DMS153 treated with DMSO at 0.1 percent for 48 hours (cell line): Measurements from ENCODE around the gene RPUSD3.
"Not testable (repeated sequence)": the region's sequence is repeated elsewhere in the genome, so short reads cannot be mapped to it uniquely, and the experiment has no call there.

Source experiments
- DNase-seq: peaks from one replicate; lab custom pipeline; 2025; ENCODE audit not compliant: unreplicated experiment; lab: John Stamatoyannopoulos, UW

Gene RPUSD3

DNA sequence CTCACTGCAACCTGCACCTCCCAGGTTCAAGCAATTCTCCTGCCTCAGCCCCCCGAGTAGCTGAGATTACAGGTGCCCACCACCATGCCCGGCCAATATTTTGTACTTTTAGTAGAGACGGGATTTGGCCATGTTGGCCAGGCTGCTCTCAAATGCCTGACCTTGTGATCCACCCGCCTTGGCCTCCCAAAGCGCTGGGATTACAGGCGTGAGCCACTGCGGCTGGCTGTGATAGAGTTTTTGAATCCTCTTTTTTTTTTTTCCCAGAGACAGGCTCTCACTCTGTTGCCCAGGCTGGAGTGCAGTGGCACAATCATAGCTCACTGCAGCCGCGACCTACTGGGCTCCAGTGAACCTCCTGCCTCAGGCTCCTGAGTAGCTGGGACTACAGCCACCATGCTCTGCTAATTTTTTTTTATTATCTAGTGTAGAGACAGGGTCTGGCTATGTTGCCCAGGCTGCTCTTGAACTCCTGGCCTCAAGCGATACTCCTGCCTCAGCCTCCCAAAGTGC lies 21.4 kb upstream of the RPUSD3 start:
- DNase-seq = not testable (repeated sequence)

DNA sequence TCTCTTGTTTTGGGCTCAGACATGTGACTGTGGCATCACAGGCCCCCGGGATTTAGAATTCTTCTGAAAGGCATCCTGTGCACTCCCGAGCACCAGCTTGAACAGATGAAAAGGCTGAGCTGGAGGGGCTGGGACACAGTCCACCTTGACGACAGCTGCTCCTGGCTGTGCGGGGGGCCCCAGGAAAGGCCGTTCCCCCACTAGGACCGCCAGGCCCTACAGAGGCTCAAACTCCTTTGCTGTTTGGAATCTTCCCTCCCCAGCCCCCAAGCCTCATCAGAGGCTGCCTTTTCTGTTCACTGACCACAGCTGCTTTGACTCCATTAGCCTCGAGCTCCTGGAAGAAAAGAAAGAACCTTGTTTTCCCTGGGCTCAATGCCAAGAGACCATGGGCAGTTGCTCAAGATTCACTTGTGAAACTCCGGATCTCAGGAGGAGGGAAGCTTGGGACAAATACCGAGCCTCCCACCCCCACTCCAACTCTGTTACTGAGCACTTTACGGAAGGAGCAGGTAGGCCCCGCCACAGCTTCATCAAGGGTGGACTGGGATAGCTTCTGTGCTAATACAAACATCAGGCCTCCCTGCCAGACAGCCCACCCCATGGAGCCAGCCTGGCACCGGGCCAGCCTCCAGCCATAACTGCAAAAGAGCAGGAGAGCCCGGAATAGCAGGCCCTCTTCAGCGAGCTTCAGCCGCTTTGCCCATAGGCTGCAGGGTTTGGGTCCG lies 20.6 kb upstream of the RPUSD3 start:
- no peak for DNase-seq

DNA sequence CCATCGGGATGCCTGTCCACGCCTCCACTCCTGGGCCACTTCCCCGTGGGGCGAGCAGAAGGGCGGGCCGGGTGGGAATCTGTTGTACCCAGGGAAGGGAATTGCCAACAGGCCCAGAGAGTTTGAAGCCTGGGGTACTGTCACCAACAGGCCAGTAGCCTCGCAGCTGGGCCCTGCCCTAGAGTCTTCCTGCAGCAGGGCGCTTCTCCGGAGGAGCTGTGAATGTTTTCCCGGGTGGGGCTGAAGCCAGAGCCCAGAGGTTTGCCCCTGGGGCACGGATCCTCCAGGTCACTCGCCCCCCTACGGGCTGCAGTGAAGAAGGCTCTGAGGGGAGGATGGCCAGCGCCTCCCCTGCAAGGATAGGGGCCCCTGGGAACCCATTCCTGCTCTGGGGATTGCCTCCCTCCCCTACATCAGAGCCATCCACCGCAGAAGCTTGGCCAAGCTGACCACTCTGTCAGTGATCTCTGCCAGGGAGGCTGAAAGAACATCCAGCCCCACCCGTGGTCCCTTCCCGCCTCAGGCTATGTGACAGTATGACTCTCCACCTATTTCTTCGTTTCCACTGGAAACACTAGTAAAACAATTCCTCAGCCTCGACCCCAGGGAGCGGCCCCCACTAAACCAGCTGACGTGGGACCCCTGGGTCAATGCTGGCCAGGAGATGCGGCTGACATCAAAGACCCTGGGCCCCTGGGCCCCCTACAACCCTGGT lies 19.4 kb upstream of the RPUSD3 start:
- DNase-seq = no peak

DNA sequence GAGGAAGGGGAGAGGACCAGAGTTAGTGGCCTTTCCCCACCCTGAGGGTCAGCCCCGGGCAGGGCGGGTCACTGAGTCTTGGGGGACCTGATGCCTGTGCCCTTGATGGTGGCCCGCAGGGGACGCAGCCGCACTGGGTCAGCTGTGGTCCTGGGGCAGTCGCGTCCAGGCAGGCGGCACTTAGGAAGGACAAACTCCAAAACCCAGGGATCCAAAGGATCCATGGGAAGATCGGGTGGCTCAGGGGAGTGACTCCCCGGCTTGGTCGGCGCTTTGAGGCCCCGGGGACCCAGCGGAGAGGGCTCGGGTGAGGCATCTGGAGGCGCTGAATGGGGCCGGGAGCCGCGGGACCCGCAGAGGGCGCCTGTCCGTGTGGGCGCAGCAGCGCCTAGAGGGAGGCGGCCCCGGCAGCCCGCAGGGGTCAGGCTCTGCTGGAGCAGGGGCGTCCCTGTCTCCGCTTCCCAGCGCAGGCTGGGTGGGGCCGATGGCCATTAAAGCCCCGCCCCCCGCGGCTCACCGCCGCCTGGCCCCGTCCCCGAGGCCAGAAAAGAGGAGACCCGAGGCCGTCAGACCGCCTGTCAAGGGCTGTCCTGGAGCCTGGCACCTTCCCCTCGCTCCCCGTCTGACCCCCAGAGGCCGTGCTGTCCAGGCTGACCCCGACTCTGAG lies 18.7 kb upstream of the RPUSD3 start:
- no peak for DNase-seq

DNA sequence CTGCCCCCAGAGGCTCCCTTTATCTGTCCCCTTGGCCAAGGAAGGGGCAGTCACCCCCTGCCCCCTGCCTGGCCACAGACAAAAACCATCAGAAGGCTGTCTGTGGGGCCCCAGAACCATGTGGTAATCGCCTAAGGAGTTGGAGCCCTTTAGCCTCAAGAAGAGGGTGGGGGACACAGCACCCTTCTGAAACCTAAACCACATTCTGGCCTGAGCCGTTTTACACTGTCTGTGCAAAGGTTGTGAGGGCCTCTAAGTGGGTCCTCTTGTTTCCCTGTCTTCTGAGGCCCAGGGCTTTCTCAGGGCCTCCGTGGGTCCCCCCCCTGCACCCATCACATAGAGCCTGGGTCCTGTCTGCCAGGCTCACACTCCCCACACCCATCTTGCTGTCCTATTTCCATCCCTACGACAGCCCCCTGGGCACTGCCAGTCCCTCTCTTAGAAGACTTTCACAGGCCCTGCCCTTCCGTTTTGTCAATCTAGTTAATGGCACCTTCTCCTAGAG lies 17.9 kb upstream of the RPUSD3 start:
- DNase-seq = no peak

DNA sequence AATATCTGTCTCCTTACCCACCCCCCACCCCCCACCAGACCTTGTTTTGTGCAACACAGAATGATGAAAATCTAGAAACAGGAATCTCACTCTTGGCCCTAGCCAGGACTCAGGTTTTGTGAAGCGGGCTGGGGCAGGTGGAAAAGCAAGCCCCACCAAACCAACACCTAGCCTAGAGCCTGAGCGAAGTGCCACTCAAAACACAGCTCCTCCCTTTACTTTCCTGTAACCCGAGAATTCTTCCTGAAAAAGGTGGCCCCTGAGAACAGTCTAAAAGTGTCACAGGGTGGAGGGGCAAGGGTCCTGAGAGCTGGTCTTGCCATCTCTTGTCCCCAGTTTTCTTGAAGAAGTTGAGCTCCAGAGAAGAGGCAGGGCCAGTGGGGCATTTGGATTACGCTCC lies 17.4 kb upstream of the RPUSD3 start:
- no peak for DNase-seq

DNA sequence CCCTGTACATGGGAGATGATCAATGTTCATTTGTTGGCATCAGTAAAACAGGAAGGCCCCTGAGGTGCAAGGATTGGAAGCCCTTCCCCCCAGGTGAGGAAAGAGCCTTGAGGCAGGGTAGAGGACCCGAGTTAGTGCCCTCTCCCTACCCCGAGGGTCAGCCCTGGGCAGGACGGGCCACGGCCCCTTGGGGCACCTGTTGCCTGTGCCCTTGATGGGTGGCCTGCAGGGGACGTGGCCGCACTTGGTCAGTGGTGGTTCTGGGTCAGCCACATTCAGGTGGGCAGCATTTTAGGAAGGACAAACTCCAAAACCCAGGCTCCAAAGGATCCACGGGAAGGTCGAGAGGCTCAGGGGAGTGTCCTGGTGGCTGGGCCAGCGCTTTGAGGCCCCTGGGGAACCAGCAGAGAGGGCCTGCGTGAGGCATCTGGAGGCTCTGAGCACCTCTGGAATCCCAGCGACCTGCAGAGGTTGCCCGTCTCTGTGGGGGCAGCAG lies 15.8 kb upstream of the RPUSD3 start:
- DNase-seq = no peak

DNA sequence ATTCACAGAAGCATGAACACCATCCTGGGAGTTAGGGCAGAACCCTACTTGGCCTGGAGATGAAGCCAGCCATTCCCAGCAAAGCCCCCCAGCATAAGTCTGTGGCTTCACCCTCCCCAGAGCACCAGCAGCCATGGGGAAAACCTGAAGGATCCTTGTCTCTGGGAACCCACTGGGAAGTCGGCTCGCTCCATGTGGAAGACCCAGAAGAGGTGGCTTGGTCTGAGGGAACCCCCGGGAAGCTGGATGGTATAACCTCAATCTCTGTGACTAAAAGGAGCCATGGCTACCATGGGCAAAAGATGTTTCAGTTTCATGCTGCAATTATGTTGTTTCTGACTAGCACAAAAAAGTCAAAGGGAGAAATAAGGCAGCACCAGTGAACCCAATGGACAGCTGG lies 11.8 kb upstream of the RPUSD3 start:
- DNase-seq = no peak

DNA sequence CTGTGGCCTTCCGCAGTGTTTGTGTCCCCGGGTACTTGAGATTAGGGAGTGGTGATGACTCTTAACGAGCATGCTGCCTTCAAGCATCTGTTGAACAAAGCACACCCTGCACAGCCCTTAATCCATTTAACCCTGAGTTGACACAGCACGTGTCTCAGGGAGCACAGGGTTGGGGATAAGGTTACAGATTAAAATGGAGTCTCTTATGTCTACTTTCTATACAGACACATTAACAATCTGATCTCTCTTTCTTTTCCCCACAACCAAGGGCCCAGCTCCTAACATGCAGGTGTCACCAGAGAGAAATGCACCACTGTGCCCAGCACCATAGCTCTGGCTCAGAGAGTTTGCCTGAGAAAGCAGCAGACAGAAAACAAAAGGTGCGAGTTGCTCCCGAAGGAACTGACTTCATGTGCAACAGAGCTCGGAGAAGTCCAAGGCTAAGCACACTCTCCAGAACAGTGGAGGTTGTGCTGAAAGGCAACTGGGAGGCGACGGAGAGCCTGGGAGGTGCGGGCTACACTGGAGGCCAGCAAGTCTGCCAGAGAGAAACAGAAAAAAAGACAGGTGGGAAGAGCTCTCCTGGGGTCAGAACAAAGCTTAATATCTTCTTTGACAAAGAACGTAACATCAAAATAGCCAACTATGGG lies 10.6 kb upstream of the RPUSD3 start:
- DNase-seq = not testable (repeated sequence)

DNA sequence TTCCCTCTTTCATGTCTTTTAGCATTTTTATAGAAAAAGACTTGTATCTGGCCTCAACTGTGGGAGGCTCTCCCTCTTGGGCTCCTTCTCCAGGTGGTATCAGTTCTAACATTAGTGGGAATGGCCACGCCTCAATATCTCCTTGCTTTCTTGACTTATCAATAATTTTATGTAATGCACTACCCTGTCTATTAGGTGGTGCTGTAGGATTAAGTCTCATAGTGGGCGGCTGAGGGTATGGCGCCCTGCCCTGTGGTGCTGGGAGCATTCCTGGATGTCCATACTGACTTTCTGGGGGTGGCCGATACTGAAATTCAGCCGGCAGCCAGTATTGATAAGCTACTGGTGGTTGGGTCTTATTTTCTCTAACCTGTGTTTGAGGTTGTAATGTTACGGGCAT lies 8.7 kb upstream of the RPUSD3 start:
- no peak for DNase-seq

DNA sequence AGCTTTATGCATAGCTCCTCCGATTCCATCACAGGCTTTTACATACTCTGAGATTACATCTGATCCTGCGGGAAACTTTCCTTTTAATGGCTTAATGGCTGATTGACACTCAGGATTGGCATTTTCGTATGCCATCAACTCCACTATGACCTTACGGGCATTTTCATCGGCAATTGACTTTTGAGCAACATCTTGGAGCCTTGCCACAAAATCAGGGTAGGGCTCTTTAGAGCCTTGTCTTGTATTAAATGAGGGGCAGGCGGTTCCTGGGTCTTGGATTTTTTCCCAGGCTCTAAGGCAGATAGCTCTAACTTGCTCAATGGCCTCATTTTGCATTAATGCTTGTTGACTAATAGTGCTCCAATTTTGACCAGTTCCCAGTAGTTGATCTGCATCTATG lies 8.1 kb upstream of the RPUSD3 start:
- not testable (repeated sequence) for DNase-seq

DNA sequence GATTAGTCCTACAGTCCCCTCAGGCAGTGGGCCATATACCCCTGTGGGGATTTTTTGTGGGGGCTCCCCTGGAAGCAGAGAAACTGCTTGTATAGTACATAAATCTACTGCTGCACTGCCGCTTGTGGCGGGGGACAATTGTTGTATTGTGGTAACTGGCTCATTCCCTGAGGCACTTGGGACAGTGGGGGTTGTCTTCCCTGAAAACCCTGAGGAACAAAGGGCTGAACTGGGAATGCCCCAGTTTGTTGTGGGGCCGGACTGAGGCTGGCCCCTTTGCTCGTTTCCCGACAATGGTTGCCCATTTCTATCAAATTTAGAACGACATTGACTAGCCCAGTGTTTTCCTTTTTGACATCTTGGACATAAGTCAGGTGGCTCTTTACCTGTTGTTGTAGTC lies 7.6 kb upstream of the RPUSD3 start:
- not testable (repeated sequence) for DNase-seq

DNA sequence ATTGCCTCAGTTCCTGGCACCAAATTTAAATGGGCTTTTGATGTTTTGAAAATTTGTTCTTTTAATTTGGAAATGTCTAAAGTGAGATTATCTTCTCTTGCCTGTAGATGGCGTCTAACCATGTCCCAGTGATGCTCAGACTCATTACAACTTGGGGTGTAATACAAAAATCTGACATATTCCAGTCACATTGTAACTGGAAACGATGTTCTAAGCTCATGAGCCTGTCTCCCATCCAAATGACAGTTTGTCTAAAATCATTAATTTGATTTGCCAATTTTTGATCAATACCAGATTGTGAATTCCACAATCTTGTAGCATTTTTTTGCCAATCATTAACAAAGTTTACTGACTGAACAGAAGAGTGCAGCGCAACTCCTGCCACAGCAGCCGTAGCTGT lies 5.1 kb upstream of the RPUSD3 start:
- DNase-seq = not testable (repeated sequence)

DNA sequence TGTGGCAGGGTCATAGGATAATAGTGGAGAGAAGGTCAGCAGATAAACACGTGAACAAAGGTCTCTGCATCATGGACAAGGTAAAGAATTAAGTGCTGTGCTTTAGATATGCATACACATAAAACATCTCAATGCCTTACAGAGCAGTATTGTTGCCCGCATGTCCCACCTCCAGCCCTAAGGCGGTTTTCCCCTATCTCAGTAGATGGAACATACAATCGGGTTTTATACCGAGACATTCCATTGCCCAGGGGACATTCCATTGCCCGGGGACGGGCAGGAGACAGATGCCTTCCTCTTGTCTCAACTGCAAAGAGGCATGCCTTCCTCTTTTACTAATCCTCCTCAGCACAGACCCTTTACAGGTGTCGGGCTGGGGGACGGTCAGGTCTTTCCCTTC lies 4.1 kb upstream of the RPUSD3 start:
- not testable (repeated sequence) for DNase-seq

DNA sequence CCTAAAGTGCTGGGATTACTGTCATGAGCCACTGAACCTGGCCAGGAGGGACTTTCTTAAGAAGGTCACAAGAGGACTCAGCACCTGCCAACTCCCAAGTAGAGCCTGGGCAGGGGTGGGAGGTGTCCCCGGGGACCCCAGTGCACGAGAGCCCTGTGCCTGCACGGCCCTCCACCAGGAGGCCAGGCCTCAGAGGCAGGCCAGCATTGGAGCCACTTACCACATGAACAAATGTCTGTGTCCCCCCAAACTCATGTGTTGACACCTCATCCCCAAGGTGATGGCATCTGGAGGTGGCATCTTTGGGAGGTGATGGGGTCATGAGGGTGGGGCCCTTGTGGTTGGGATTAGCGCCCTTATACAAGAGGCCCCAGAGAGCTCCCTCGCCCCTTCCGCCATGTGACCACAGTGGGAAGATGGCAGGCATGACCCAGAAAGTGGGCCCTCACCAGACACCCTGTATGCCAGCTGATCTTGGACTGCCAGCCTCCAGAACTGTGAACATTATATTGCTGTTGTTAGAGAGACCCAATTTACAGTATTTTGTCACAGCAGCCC lies 3.2 kb upstream of the RPUSD3 start:
- no peak for DNase-seq

DNA sequence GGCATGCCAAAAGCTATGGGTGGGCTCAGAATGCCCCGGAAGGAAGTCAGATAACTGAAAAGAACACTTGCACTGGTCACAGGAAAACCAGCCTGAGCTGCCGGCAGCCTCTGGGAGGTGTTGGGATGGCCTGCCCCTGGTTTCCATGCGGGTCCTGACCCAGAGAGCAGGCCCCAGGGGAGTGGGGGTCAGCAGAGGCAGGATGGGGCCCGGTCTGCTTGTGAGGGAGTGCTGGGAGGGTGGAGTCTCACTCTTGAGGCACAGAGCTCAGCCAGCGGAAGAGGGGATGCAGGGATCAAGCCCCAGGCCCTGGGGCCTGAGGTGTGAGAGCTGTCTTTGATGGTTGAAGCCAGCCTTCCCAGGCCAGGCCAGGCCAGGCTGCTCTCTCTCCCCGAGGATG lies 2.4 kb upstream of the RPUSD3 start:
- DNase-seq = no peak

DNA sequence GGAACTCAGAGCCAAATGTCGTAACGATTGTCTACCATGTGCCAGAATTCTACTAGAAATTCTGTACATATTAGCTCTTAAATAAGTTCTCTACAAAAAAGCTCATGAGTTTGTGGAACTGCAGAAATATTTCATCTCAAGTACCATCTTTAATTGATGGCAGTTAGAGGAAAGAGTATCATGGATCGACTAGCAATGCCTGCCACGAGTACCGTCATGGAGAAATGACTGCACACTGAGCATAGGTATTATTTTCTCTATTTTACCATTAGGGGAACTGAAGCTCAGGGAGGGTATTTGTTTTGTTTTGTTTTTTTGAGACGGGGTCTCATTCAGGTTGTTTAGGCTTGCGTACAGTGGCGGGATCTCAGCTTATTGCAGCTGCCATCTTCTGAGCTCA lies 2.8 kb downstream of the RPUSD3 start:
- DNase-seq = no peak

DNA sequence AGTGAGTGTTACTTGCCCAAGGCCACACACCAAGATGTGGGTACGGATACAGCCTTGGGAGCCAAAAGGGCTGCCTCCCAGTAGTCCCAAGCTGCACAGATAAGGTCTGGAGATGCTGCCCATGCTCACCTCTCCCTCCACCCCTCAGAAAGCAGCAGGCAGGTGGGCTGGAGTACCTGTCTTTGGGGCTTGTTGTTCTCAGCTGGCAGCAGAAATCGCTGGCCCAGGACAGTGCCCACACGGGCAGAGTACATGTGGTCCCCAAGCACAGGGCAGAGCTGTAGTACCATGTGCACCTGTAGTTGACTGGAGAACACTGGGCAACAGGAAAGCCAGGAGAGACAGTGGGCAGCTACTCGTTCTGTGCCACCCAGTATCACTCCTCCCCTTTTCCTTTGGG lies 5.0 kb downstream of the RPUSD3 start:
- no peak for DNase-seq

DNA sequence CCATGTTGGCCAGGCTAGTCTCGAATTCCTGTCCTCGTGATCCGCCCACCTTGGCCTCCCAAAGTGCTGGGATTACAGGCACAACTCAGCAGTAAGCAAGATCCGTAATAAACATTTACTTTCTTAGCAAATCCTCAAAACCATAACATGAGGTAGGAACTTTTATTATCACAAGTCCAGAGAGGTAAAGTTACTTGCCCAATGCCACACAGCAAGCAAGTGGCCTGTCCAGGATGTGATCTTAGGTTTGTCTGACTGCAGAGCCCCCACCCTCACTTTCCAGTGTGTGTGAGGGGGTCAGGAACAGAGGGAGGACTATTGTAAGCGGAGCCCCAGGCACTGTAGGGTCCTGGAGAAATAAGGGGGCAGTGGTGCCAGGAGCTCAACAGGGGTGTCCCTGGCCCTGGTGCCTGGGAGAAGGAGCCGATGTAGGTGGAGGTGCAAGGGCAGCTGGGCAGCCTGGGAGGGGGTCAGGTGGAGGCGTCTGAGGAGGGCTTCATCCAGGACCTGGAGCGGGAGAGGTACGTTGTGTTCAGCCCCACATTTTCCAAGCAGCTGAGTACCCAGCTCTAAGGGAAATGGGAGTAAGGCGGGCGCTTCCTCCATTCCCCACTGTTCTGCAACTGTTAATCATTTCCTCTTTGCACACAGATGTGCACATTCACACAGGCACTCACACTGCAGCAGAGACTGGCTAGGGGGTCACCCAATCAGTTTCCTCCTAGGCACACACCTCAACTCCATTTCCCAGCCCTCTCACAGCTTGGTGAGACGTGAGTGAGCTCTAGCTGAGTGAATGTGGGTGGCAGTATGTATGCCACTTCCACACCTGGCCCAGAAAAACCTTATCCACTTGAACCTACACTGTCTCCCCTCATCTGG lies 5.9 kb downstream of the RPUSD3 start:
- DNase-seq = no peak
